Dedifferentiated amniotic fluid mesenchymal stem cell (primary cell): ENCODE data around the gene PRRG1.
"Not testable (repeated sequence)": the region's sequence is repeated elsewhere in the genome, so short reads cannot be mapped to it uniquely, and the experiment has no call there.

Experiments used
- DNase-seq: peaks from one replicate; pipeline ENCODE4 v3.0.0-alpha.2; 2016; ENCODE audit errors: extremely low spot score

The PRRG1 gene

GRCh38 chrX:37349221-37350033 lies at the start of gene PRRG1:
TSS of gene PRRG1 (plus strand) at chrX:37349364. CDS start at chrX:37406250, 56,886 bp downstream.
- DNase-seq: peak; percentile 71

- DNase-seq: no peak
Observed at GRCh38 chrX:37302569-37302968, 46.6 kb upstream of the PRRG1 start.

- not testable (repeated sequence) for DNase-seq
Observed at GRCh38 chrX:37305238-37305637, 43.9 kb upstream of the PRRG1 start.

- no peak for DNase-seq
Observed at GRCh38 chrX:37314531-37314930, 34.6 kb upstream of the PRRG1 start.

GRCh38 chrX:37315511-37316248 lies 33.5 kb upstream of the PRRG1 start:
- no peak for DNase-seq

- DNase-seq: no peak
Observed at GRCh38 chrX:37320541-37321203, 28.5 kb upstream of the PRRG1 start.

GRCh38 chrX:37330642-37331041 lies 18.5 kb upstream of the PRRG1 start:
- DNase-seq: no peak

- no peak for DNase-seq
Observed at GRCh38 chrX:37331546-37331945, 17.6 kb upstream of the PRRG1 start.

GRCh38 chrX:37332055-37332454 lies 17.1 kb upstream of the PRRG1 start:
- no peak for DNase-seq

GRCh38 chrX:37332987-37333658 lies 16.0 kb upstream of the PRRG1 start:
- DNase-seq: no peak

GRCh38 chrX:37347420-37347819 lies 1.7 kb upstream of the PRRG1 start:
- peak; percentile 53 for DNase-seq

GRCh38 chrX:37348231-37348970 lies 763 bp upstream of the PRRG1 start:
- peak; percentile 33 for DNase-seq

- DNase-seq: no peak
Observed at GRCh38 chrX:37348971-37349220, 268 bp upstream of the PRRG1 start.

- DNase-seq: no peak
Observed at GRCh38 chrX:37350034-37350365, 836 bp downstream of the PRRG1 start.

- no peak for DNase-seq
Observed at GRCh38 chrX:37353646-37354045, 4.5 kb downstream of the PRRG1 start.

- DNase-seq: no peak
Observed at GRCh38 chrX:37357436-37357835, 8.3 kb downstream of the PRRG1 start.

- DNase-seq: no peak
Observed at GRCh38 chrX:37361596-37361995, 12.4 kb downstream of the PRRG1 start.

GRCh38 chrX:37364666-37365065 lies 15.5 kb downstream of the PRRG1 start:
- no peak for DNase-seq

GRCh38 chrX:37367946-37368345 lies 18.8 kb downstream of the PRRG1 start:
- no peak for DNase-seq

- no peak for DNase-seq
Observed at GRCh38 chrX:37370499-37371141, 21.5 kb downstream of the PRRG1 start.

GRCh38 chrX:37371578-37371991 lies 22.4 kb downstream of the PRRG1 start:
- DNase-seq: no peak
